Astrocyte (in vitro differentiated cells and primary cell): ENCODE measurements around the gene SERPINE1. TPM values are rescaled to one million over a fixed set of nuclear protein-coding genes. Genes with fewer than 3 reads are reported as not detected.
A peak's percentile ranks its signal among the peaks of the same experiment; 100 is the strongest.
"Not testable (repeated sequence)": the region's sequence is repeated elsewhere in the genome, so short reads cannot be mapped to it uniquely, and the experiment has no call there.

Source experiments
- DNase-seq: peaks from one replicate; pipeline ENCODE4 v3.0.0-alpha.2; 2010; ENCODE audit warnings: low read depth
- FAIRE-seq: peaks from 2 replicates; lab custom pipeline; 2011; peaks lifted over from hg19 to GRCh38; lab: Jason Lieb, UNC
- H2AFZ ChIP-seq: 2 replicates; pipeline ENCODE4 v1.6.0; 2012; ENCODE audit warnings: low read depth, low read length, inconsistent platforms
- H3K27ac ChIP-seq: 2 replicates; pipeline ENCODE4 v1.5.1; 2011; ENCODE audit warnings: low read depth, low read length, inconsistent platforms
- H3K27me3 ChIP-seq: 2 replicates; pipeline ENCODE4 v1.6.0; 2011; ENCODE audit warnings: low read length, inconsistent platforms; ENCODE audit not compliant: insufficient read depth
- H3K36me3 ChIP-seq: 2 replicates; pipeline ENCODE4 v1.5.1; 2011; ENCODE audit warnings: low read length, inconsistent platforms; ENCODE audit not compliant: insufficient read depth
- H3K4me1 ChIP-seq: 2 replicates; pipeline ENCODE4 v1.5.1; 2011; ENCODE audit warnings: low read length, inconsistent platforms; ENCODE audit not compliant: insufficient read depth
- H3K4me2 ChIP-seq: 2 replicates; pipeline ENCODE4 v1.6.0; 2012; ENCODE audit warnings: low read length, inconsistent platforms
- H3K4me3 ChIP-seq: 2 replicates; pipeline ENCODE4 v1.5.1; 2011; ENCODE audit warnings: low read depth, mild to moderate bottlenecking, low read length, inconsistent platforms; ENCODE audit not compliant: insufficient read depth
- H3K79me2 ChIP-seq: 2 replicates; pipeline ENCODE4 v1.6.0; 2012; ENCODE audit warnings: mild to moderate bottlenecking, low read length, inconsistent platforms; ENCODE audit not compliant: insufficient read depth
- H3K9ac ChIP-seq: 2 replicates; pipeline ENCODE4 v1.6.0; 2012; ENCODE audit warnings: mild to moderate bottlenecking, low read length, inconsistent platforms
- H3K9me3 ChIP-seq: 2 replicates; pipeline ENCODE4 v1.5.1; 2012; ENCODE audit warnings: low read depth, mild to moderate bottlenecking, low read length, inconsistent platforms; ENCODE audit not compliant: insufficient read depth
- H4K20me1 ChIP-seq: 2 replicates; pipeline ENCODE4 v1.6.0; 2012; ENCODE audit warnings: low read length, inconsistent platforms; ENCODE audit not compliant: insufficient read depth
- H3K27ac Mint-ChIP-seq: one replicate; pipeline ENCODE4 v1.8.0; 2021; ENCODE audit warnings: mild to moderate bottlenecking, mixed read lengths; ENCODE audit not compliant: unreplicated experiment
- H3K27me3 Mint-ChIP-seq: one replicate; pipeline ENCODE4 v1.8.0; 2021; ENCODE audit warnings: low read depth, mixed read lengths; ENCODE audit not compliant: unreplicated experiment
- H3K36me3 Mint-ChIP-seq: one replicate; pipeline ENCODE4 v1.8.0; 2021; ENCODE audit warnings: low read depth, mixed read lengths; ENCODE audit not compliant: unreplicated experiment
- H3K4me1 Mint-ChIP-seq: one replicate; pipeline ENCODE4 v1.8.0; 2021; ENCODE audit warnings: low read depth, mixed read lengths; ENCODE audit not compliant: unreplicated experiment
- H3K4me3 Mint-ChIP-seq: one replicate; pipeline ENCODE4 v1.8.0; 2021; ENCODE audit warnings: mild to moderate bottlenecking, moderate library complexity, mixed read lengths; ENCODE audit not compliant: unreplicated experiment
- H3K9me3 Mint-ChIP-seq: one replicate; pipeline ENCODE4 v1.8.0; 2021; ENCODE audit warnings: mild to moderate bottlenecking, mixed read lengths; ENCODE audit not compliant: unreplicated experiment
- EZH2 ChIP-seq: IDR thresholded peaks from 2 replicates; pipeline ENCODE4 v1.6.1; 2012; ENCODE audit warnings: mild to moderate bottlenecking, low read length, inconsistent platforms; ENCODE audit not compliant: insufficient read depth
- total RNA-seq: library from RNA; stranded (reverse); gene quantifications from 2 replicates; pipeline ENCODE4 v1.2.1, GENCODE V29; 2021
- TF ChIP-seq, protein P1 (sequence below): IDR thresholded peaks from 2 replicates; pipeline ENCODE4 v1.5.1; 2011; ENCODE audit warnings: low read depth, mild to moderate bottlenecking, inconsistent platforms, low read length, moderate library complexity; ENCODE audit not compliant: insufficient read depth

SERPINE1 gene
- total RNA-seq, 1 donor from 2014 or later = 1,496 TPM

DNA sequence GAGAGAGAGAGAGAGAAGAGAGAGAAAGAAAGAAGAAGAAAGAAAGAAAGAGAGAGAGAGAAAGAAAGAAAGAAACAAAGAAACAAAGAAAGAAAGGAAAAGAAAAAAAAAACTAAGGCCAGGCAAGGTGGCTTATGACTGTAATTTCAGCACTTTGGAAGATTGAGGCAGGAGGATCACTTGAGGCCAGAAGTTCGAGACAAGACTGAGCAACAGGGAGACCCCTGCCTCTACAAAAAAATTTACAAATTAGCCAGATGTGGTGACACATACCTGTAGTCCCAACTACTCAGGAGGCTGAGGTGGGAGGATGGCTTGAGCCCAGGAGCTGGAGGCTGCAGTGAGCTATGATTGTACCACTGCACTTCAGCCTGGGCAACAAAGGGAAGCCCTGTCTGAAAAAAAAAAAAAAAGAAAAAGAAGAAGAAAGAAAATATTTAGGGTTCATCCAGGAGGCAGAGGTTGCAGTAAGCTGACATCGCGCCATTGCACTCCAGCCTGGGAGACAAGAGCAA is 2.8 kb downstream of the SERPINE1 start:
- peaks cover 54% of the 10 kb centered on the region for H3K79me2 ChIP-seq
- peaks cover 46% of the 10 kb centered on the region for H3K36me3 ChIP-seq
- H3K27me3 ChIP-seq = no peaks in the 10 kb centered on the region
- peak overlapping the region; percentile 96 for H3K4me3 ChIP-seq
- peaks cover 68% of the 10 kb centered on the region for H3K4me1 ChIP-seq
- FAIRE-seq = no peak
- peak overlapping the region; percentile 93 for H3K9ac ChIP-seq
- TF ChIP-seq, protein P1, sequence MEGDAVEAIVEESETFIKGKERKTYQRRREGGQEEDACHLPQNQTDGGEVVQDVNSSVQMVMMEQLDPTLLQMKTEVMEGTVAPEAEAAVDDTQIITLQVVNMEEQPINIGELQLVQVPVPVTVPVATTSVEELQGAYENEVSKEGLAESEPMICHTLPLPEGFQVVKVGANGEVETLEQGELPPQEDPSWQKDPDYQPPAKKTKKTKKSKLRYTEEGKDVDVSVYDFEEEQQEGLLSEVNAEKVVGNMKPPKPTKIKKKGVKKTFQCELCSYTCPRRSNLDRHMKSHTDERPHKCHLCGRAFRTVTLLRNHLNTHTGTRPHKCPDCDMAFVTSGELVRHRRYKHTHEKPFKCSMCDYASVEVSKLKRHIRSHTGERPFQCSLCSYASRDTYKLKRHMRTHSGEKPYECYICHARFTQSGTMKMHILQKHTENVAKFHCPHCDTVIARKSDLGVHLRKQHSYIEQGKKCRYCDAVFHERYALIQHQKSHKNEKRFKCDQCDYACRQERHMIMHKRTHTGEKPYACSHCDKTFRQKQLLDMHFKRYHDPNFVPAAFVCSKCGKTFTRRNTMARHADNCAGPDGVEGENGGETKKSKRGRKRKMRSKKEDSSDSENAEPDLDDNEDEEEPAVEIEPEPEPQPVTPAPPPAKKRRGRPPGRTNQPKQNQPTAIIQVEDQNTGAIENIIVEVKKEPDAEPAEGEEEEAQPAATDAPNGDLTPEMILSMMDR = no peak
- TF ChIP-seq EZH2 = no peak
- peak overlapping the region; percentile 89 for H3K27ac Mint-ChIP-seq
- peaks cover 76% of the 10 kb centered on the region for H4K20me1 ChIP-seq
- H3K4me2 ChIP-seq = peak overlapping the region; percentile 98
- peak overlapping the region; percentile 37 for H3K27ac ChIP-seq
- H3K4me1 Mint-ChIP-seq = peaks cover 37% of the 10 kb centered on the region
- H3K4me3 Mint-ChIP-seq = peak overlapping the region; percentile 99
- H3K9me3 Mint-ChIP-seq = peaks cover 2% of the 10 kb centered on the region
- H3K9me3 ChIP-seq = no peaks in the 10 kb centered on the region
- H3K27me3 Mint-ChIP-seq = no peaks in the 10 kb centered on the region
- DNase-seq = no peak
- H2AFZ ChIP-seq = no peak overlapping the region
- H3K36me3 Mint-ChIP-seq = peaks cover 41% of the 10 kb centered on the region

DNA sequence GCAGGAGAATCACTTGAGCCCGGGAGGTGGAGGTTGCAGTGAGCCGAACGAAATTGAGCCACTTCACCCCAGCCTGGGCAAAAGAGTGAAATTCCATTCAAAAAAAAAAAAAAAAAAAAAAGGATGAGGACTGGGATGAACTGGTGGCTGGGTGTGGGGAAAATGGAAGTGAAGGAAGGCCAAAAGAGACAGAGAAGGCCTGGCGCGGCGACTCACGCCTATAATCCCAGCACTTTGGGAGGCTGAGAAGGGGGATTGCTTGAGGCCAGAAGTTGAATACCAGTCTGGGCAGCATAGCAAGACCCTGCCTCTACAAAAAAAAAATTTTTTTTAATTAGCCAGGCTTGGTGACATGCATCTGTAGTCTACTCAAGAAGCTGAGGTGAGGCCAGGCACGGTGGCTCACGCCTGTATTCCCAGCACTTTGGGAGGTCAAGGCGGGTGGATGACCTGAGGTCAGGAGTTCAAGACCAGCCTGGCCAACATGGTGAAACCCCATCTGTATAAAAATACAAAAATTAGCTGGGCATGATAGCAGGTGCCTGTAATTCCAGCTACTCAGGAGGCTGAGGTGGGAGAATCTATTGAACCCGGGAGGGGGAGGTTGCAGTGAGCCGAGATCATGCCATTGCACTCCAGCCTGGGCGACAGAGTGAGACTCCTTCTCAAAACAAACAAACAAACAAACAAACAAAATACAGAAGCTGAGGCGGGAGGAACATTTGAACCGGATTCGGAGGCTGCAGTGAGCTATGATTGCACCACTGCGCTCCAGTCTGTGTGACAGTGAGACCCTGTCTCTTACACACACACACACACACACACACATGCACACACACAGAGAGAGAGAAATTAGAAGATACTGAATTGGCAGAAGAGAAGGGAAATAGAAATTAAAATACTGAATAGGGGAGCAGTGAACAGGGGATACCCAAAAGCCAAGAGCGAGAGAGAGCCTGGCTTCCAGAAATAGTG is 6.0 kb downstream of the SERPINE1 start:
- peak overlapping the region; percentile 73 for H3K4me3 Mint-ChIP-seq
- H3K27ac ChIP-seq = peak overlapping the region; percentile 50
- not testable (repeated sequence) for H2AFZ ChIP-seq, H3K27me3 Mint-ChIP-seq, DNase-seq, FAIRE-seq, H3K27me3 ChIP-seq, H3K9me3 ChIP-seq, H3K9me3 Mint-ChIP-seq
- peaks cover 68% of the 10 kb centered on the region for H3K4me1 ChIP-seq
- H3K27ac Mint-ChIP-seq = peak overlapping the region; percentile 70
- H4K20me1 ChIP-seq = peaks cover 97% of the 10 kb centered on the region
- H3K4me2 ChIP-seq = peak overlapping the region; percentile 98
- H3K79me2 ChIP-seq = peaks cover 36% of the 10 kb centered on the region
- H3K4me3 ChIP-seq = peak overlapping the region; percentile 12
- peaks cover 47% of the 10 kb centered on the region for H3K36me3 Mint-ChIP-seq
- H3K36me3 ChIP-seq = peaks cover 72% of the 10 kb centered on the region
- H3K9ac ChIP-seq = peak overlapping the region; percentile 66
- peaks cover 37% of the 10 kb centered on the region for H3K4me1 Mint-ChIP-seq

DNA sequence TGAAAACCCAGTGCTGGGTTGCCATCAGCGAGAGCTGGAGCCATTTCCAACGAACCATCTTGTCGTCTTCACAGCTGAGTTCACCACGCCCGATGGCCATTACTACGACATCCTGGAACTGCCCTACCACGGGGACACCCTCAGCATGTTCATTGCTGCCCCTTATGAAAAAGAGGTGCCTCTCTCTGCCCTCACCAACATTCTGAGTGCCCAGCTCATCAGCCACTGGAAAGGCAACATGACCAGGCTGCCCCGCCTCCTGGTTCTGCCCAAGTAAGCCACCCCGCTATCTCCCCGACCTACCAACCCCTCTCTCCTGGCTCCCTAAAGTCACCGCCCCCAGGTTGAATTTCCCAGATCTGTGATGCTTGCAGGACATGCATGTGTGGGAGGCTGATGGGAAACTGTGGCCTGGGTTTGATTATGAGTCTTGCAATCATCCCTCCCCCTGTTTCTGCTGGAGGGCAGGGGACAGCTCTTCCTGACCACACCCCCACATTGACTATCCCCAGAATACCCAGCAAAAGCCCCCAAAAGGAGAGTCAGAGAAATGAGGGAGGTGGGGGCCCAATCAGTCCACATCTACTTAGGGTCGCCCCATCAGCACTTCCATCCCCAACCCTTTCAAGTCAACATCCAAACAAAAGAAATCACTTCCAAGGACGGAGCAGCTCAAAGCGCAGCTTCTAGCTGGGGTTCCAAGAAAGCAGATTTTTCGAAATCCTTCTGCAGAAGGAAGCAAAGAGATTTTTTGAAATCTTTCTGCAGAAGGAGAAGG is 6.9 kb downstream of the SERPINE1 start:
- H3K79me2 ChIP-seq = peaks cover 27% of the 10 kb centered on the region
- peaks cover 89% of the 10 kb centered on the region for H4K20me1 ChIP-seq
- no peaks in the 10 kb centered on the region for H3K9me3 ChIP-seq
- H3K4me1 ChIP-seq = peaks cover 63% of the 10 kb centered on the region
- FAIRE-seq (no peak), DNase-seq (no peak)
- H3K9me3 Mint-ChIP-seq = no peaks in the 10 kb centered on the region
- peak overlapping the region; percentile 12 for H3K4me3 ChIP-seq
- no peaks in the 10 kb centered on the region for H3K27me3 ChIP-seq
- peak overlapping the region; percentile 39 for H3K9ac ChIP-seq
- peaks cover 67% of the 10 kb centered on the region for H3K36me3 ChIP-seq
- peaks cover 40% of the 10 kb centered on the region for H3K36me3 Mint-ChIP-seq
- no peak overlapping the region for H2AFZ ChIP-seq
- H3K4me1 Mint-ChIP-seq = peaks cover 43% of the 10 kb centered on the region
- TF ChIP-seq, protein P1 = no peak
- TF ChIP-seq EZH2 = no peak
- peak overlapping the region; percentile 98 for H3K4me2 ChIP-seq
- H3K27ac ChIP-seq = peak overlapping the region; percentile 50
- no peaks in the 10 kb centered on the region for H3K27me3 Mint-ChIP-seq
- peak overlapping the region; percentile 73 for H3K4me3 Mint-ChIP-seq
- H3K27ac Mint-ChIP-seq = peak overlapping the region; percentile 68
